ENCODE results near the gene ZSCAN5C.

ZSCAN5C gene

DNA sequence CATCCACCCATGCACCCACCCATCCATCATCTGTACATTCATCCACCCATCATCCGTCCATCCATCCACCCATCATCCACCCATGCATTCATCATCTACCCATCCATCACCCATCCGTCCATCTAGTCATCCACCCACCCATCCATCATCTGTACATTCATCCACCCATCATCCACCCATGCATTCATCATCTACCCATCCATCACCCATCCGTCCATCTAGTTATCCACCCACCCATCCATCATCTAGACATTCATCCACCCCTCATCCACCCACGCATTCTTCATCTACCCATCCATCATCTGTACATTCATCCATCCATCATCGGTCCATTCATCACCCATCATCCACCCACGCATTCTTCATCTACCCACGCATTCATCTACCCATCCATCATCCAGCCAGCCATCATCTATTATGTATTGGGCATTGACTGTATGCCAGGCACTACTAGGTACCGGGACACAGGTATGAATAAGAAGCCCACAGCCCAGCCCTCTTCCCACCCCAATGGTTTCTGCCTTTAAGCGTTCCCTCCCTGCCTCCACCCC is 43.0 kb upstream of the ZSCAN5C start:
- TF ChIP-seq, protein P1, sequence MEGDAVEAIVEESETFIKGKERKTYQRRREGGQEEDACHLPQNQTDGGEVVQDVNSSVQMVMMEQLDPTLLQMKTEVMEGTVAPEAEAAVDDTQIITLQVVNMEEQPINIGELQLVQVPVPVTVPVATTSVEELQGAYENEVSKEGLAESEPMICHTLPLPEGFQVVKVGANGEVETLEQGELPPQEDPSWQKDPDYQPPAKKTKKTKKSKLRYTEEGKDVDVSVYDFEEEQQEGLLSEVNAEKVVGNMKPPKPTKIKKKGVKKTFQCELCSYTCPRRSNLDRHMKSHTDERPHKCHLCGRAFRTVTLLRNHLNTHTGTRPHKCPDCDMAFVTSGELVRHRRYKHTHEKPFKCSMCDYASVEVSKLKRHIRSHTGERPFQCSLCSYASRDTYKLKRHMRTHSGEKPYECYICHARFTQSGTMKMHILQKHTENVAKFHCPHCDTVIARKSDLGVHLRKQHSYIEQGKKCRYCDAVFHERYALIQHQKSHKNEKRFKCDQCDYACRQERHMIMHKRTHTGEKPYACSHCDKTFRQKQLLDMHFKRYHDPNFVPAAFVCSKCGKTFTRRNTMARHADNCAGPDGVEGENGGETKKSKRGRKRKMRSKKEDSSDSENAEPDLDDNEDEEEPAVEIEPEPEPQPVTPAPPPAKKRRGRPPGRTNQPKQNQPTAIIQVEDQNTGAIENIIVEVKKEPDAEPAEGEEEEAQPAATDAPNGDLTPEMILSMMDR (IDR thresholded peaks at IDR 0.05; ENCODE audit: borderline replicate concordance, control extremely low read depth, extremely low read depth, insufficient read depth, missing control alignments): no peak
- no peak for DNase-seq (ENCODE audit: low spot score)
- in situ Hi-C loops (cut with MboI; ENCODE audit: low sequenced_read_pairs, unreplicated experiment): no loop called here

- TF ChIP-seq, protein P1 (IDR thresholded peaks at IDR 0.05; ENCODE audit: borderline replicate concordance, control extremely low read depth, extremely low read depth, insufficient read depth, missing control alignments): no peak
- in situ Hi-C loops (cut with MboI; ENCODE audit: low sequenced_read_pairs, unreplicated experiment): no loop called here
- no peak for DNase-seq (ENCODE audit: low spot score)
These were observed 42.3 kb upstream of the ZSCAN5C start for GRCh38 chr19:56159622-56160271.

DNA sequence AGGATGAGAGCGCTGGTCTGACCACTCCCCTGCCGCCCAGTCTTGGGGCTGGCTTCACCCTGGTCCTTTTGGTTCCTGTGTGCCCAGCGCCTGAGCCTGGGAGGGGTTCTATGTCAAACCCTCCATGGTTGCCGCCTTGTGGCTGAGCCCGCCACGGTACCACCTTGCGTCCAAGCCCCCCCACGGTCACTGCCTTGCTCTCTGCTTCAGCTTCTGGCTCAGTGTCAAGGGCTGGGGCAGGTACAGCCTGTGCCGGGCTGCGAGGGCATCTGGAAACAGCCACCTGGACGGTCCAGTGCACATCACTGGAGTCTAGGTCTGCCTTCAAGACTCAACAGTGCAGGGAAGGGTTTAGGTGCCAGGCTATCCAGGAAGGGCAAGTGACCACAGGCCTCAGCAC is 40.5 kb upstream of the ZSCAN5C start:
- DNase-seq (ENCODE audit: low spot score): no peak
- TF ChIP-seq, protein P1 (IDR thresholded peaks at IDR 0.05; ENCODE audit: borderline replicate concordance, control extremely low read depth, extremely low read depth, insufficient read depth, missing control alignments): no peak
- in situ Hi-C loops (cut with MboI; ENCODE audit: low sequenced_read_pairs, unreplicated experiment): no loop called here

- in situ Hi-C loops (cut with MboI; ENCODE audit: low sequenced_read_pairs, unreplicated experiment): no loop called here
- TF ChIP-seq, protein P1 (IDR thresholded peaks at IDR 0.05; ENCODE audit: borderline replicate concordance, control extremely low read depth, extremely low read depth, insufficient read depth, missing control alignments): no peak
These were observed 39.8 kb upstream of the ZSCAN5C start for GRCh38 chr19:56162258-56162657.

DNA sequence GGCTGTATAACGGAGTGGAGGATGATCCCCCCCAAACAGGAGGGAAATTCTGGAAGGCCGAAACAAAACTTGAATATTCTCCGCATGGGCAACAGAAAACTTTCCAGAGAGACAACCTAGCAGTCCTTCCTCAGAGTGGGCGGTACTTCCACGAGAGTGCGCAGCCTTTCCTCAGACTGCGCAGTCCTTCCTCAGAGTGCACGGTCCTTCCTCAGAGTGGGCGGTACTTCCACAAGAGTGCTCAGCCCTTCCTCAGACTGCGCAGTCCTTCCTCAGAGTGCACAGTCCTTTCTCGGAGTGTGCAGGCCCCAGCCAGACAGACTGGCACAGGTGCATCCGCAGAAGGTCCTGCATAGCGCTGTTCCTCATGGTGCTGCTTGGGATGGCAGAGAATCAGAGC is 39.0 kb upstream of the ZSCAN5C start:
- in situ Hi-C loops (cut with MboI; ENCODE audit: low sequenced_read_pairs, unreplicated experiment): no loop called here
- no peak for DNase-seq (ENCODE audit: low spot score)
- TF ChIP-seq, protein P1 (IDR thresholded peaks at IDR 0.05; ENCODE audit: borderline replicate concordance, control extremely low read depth, extremely low read depth, insufficient read depth, missing control alignments): no peak

More at GRCh38 chr19:56162258-56162657, 39.8 kb upstream of the ZSCAN5C start:
- DNase-seq (ENCODE audit: low spot score): no peak

DNA sequence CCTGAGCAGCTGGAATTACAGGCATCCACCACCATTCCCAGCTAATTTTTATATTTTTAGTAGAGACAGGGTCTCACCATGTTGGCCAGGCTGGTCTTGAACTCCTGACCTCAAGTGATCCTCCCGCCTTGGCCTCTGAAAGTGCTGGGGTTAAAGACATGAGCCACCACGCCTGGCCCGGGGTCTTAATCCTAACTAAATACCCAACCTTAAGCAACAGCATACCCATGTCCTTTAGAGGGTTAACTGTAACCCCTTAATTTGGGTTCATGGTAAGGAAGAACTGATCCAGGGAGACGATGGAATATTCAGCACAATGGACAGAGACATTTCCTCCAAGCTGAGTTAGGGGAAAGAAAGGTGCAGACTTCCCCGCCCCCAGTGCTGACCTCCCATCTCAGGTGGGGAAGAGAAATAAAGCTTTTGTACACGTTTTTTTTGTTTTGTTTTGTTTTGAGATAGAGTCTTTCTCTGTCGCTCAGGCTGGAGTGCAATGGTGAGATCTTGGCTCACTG is 35.0 kb upstream of the ZSCAN5C start:
- TF ChIP-seq, protein P1 (IDR thresholded peaks at IDR 0.05; ENCODE audit: borderline replicate concordance, control extremely low read depth, extremely low read depth, insufficient read depth, missing control alignments): no peak
- no peak for DNase-seq (ENCODE audit: low spot score)
- in situ Hi-C loops (cut with MboI; ENCODE audit: low sequenced_read_pairs, unreplicated experiment): no loop called here
